HepG2 (cell line): ENCODE measurements around the gene CLEC16A. TPM values are rescaled to one million over a fixed set of nuclear protein-coding genes. Genes with fewer than 3 reads are reported as not detected.

Source experiments
- ATAC-seq: fragments of 200-7000 bp; cut with Tn5 transposase; 3 replicates; pipeline ENCODE4 v1.9.1; 2020; ENCODE audit warnings: mild to moderate bottlenecking, moderate library complexity
- BruUV-seq: library from RNA; stranded (reverse); fragments of 400-500 nt; replicated peaks from 2 replicates; lab custom pipeline; 2021; lab: Mats Ljungman, UMichigan
- CTCF ChIA-PET: fragments of 300-600 bp; formaldehyde crosslinking; extraction: SDS; loops from one replicate; lab custom pipeline; 2021; ENCODE audit warnings: low total read pairs, inconsistent platforms, low intra/inter-chr PET ratio; lab: Yijun Ruan, JAX
- POLR2A ChIA-PET: fragments of 350-600 bp; sonication (Branson Sonifier 250); formaldehyde crosslinking; loops from one replicate; lab custom pipeline; 2020; ENCODE audit warnings: antibody characterized with exemption, inconsistent platforms; lab: Yijun Ruan, JAX
- DNase-seq: peaks from one replicate; pipeline ENCODE4 v3.0.0-alpha.2; 2015; ENCODE audit warnings: low spot score
- FAIRE-seq: peaks from 3 replicates; lab custom pipeline; 2011; peaks lifted over from hg19 to GRCh38; lab: Jason Lieb, UNC
- H2AFZ ChIP-seq: one replicate; pipeline ENCODE4 v1.6.1; 2011; ENCODE audit warnings: low read length, inconsistent platforms
- H3K27ac ChIP-seq: fragments of 300-600 bp; 3 replicates; pipeline ENCODE4 v1.8.0; 2011; ENCODE audit warnings: mixed run types, mild to moderate bottlenecking, mixed read lengths, low read length, inconsistent platforms; ENCODE audit not compliant: insufficient read depth; ENCODE audit errors: extremely low read length
- H3K27me3 ChIP-seq, 2 experiments: fragments of 200-600 bp in 1 of 2; 2 replicates in 1 of 2; 3 replicates in 1 of 2; pipeline versions ENCODE4 v1.6.0 to v1.8.0; 2011; ENCODE audit warnings: low read length in 2 of 2, mild to moderate bottlenecking in 2 of 2, moderate library complexity in 2 of 2, inconsistent platforms in 1 of 2; ENCODE audit not compliant: insufficient read depth in 2 of 2, control insufficient read depth in 1 of 2
- H3K36me3 ChIP-seq, 2 experiments: fragments of 200-600 bp in 1 of 2; replicated peaks in 1 of 2; 2 replicates in 1 of 2; 3 replicates in 1 of 2; pipeline versions ENCODE4 v1.5.1 to v1.8.0; 2011; ENCODE audit warnings: low read length in 2 of 2, inconsistent platforms in 1 of 2; ENCODE audit not compliant: insufficient read depth in 2 of 2, control insufficient read depth in 1 of 2
- H3K4me1 ChIP-seq: 2 replicates; pipeline ENCODE4 v1.5.1; 2012; ENCODE audit warnings: low read length, inconsistent platforms; ENCODE audit not compliant: insufficient read depth
- H3K4me2 ChIP-seq: 2 replicates; pipeline ENCODE4 v1.6.0; 2011; ENCODE audit warnings: low read depth, low read length, inconsistent platforms
- H3K4me3 ChIP-seq, 3 experiments: fragments of 200-600 bp in 1 of 3; sonication (generic), shearing (Covaris generic) in 1 of 3; replicated peaks in 1 of 3; 2 replicates each; pipeline ENCODE4 v1.5.1; 2011 to 2016; ENCODE audit warnings: low read length in 3 of 3, inconsistent platforms in 2 of 3, low read depth in 2 of 3, mild to moderate bottlenecking in 2 of 3, control low read depth in 1 of 3, mixed read lengths in 1 of 3; ENCODE audit not compliant: insufficient read depth in 1 of 3
- H3K79me2 ChIP-seq: one replicate; pipeline ENCODE4 v1.6.1; 2011; ENCODE audit warnings: low read length, inconsistent platforms; ENCODE audit not compliant: insufficient read depth
- H3K9ac ChIP-seq: 2 replicates; pipeline ENCODE4 v1.6.0; 2011; ENCODE audit warnings: mild to moderate bottlenecking, low read depth, low read length, inconsistent platforms; ENCODE audit not compliant: insufficient read depth
- H3K9me3 ChIP-seq: 2 replicates; pipeline ENCODE4 v1.5.1; 2012; ENCODE audit warnings: mild to moderate bottlenecking, low read length
- H4K20me1 ChIP-seq: 2 replicates; pipeline ENCODE4 v1.6.0; 2011; ENCODE audit warnings: inconsistent platforms, mild to moderate bottlenecking, low read length, moderate library complexity; ENCODE audit not compliant: insufficient read depth
- ATF1 ChIP-seq: IDR thresholded peaks from 2 replicates; pipeline ENCODE4 v1.6.1; 2016; ENCODE audit warnings: mild to moderate bottlenecking, control low read depth
- CCAR2 ChIP-seq: fragments of 200-400 bp; formaldehyde crosslinking; optimal IDR thresholded peaks from 2 replicates; pipeline ENCODE3; 2018; ENCODE audit warnings: low read depth, mild to moderate bottlenecking, low read length, moderate library complexity
- HCFC1 ChIP-seq: fragments of 150-350 bp; IDR thresholded peaks from 2 replicates; pipeline ENCODE4 v1.6.1; 2014; ENCODE audit warnings: low read depth, low read length
- MED1 ChIP-seq: sonication (generic); formaldehyde crosslinking; IDR thresholded peaks from 2 replicates; pipeline ENCODE4 v1.4.0; 2020; ENCODE audit warnings: missing genetic modification reagents
- MYC ChIP-seq: sonication (generic); formaldehyde crosslinking; IDR thresholded peaks from 2 replicates; pipeline ENCODE4 v1.9.0; 2021; ENCODE audit warnings: missing genetic modification reagents, borderline replicate concordance
- RARG ChIP-seq: sonication (generic); formaldehyde crosslinking; IDR thresholded peaks from 2 replicates; pipeline ENCODE4 v1.4.0; 2020; ENCODE audit warnings: low read depth, mild to moderate bottlenecking, missing genetic modification reagents
- SALL2 ChIP-seq: sonication (generic); formaldehyde crosslinking; IDR thresholded peaks from 2 replicates; pipeline ENCODE4 v1.8.1; 2023; ENCODE audit warnings: mild to moderate bottlenecking, missing genetic modification reagents, inconsistent platforms
- ZFY ChIP-seq: sonication (generic); formaldehyde crosslinking; IDR thresholded peaks from 2 replicates; pipeline ENCODE4 v1.4.0; 2020; ENCODE audit warnings: missing genetic modification reagents
- ZNF143 ChIP-seq: sonication (generic); formaldehyde crosslinking; IDR thresholded peaks from 2 replicates; pipeline ENCODE4 v1.4.0; 2020; ENCODE audit warnings: missing genetic modification reagents
- ZNF605 ChIP-seq: sonication (generic); formaldehyde crosslinking; IDR thresholded peaks from 2 replicates; pipeline ENCODE4 v1.8.0; 2022; ENCODE audit warnings: mild to moderate bottlenecking, missing genetic modification reagents
- ZZZ3 ChIP-seq: sonication (generic); formaldehyde crosslinking; IDR thresholded peaks from 2 replicates; pipeline ENCODE4 v1.4.0; 2020; ENCODE audit warnings: missing genetic modification reagents, mild to moderate bottlenecking, borderline replicate concordance
- WGBS: methylation state at CpG from one replicate; pipeline ENCODE4 v1.1.6; 2017; ENCODE audit warnings: low lambda C conversion rate; 5-methylcytosine and 5-hydroxymethylcytosine counted together
- in situ Hi-C: cut with HindIII; loops from 2 replicates; pipeline ENCODE4 v1.10.0; 2017; ENCODE audit warnings: low pct_unique_long_range_greater_than_20kb; ENCODE audit not compliant: extremely low pct_ligation_motif_present
- intact Hi-C: fragments of 100-400 bp; cut with micrococcal nuclease; formaldehyde crosslinking; loops from one replicate; pipeline ENCODE4 v1.10.0; 2022; ENCODE audit not compliant: unreplicated experiment
- polyA plus RNA-seq, 8 experiments: library from polyadenylated mRNA; depleted of rRNA in 3 of 8; stranded (reverse) in 7 of 8; unstranded in 1 of 8; fragments of >200 nt; fragmentation: Illumina TruSeq in 4 of 8; extraction: Trizol in 4 of 8; gene quantifications; 2 replicates each; pipeline versions ENCODE4 v1.2.1 to v1.2.3, GENCODE V29; 2011 to 2016; ENCODE audit warnings: low read depth in 4 of 8, missing spikeins in 1 of 8, mixed read lengths in 1 of 8; ENCODE audit not compliant: insufficient read depth in 1 of 8
- total RNA-seq, 5 experiments: library from RNA; depleted of rRNA; stranded (reverse); fragments of >200 nt; fragmentation: Illumina TruSeq; extraction: Trizol; gene quantifications; 2 replicates each; pipeline ENCODE4 v1.2.3, GENCODE V29; 2016; ENCODE audit warnings: low read depth in 1 of 5

Gene CLEC16A
- total and polyA plus RNA-seq, 2 of the 13 experiments (the other 11 are each of a cell fraction or from before 2014, with no cell fraction given), result 8.5 to 10.3 TPM

DNA sequence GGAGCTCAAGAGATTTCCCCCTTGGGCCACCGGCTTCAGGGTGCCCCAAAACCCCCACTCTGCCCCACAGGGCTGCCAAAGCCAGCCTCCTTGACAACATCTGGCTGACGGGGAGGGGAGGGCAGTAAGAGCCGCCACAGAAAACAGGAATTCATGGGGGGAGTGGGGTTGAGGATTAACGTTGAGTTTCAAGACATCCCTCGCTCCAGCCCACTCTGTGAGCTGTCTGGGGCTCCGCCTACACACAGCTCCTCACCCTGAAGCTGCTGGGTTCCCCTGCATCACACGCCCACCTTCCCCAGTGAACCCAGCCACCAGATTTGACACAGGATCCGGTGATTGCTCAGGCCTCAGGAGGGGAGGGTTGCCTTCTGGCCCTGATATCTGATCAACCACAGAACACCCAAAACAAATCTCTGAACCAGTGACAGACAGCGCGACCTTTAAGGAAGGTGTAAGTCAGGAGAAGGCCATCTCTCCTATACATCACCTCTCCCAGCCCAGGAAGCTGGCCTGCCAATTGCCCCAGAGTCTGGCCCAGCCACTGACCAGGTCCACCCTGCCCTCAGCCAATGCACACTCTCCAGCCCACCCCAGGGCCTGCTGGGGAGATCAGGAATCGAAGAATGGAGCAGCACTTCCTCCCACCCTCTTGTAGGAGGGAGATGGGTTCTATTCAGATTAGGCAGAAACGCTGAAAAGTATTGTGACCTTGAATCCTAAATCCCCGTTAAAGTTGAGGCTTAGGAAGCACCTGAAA, 132.1 kb downstream of the CLEC16A start:
- 91% methylated on average over 13 of the region's 13 CpGs for WGBS
- POLR2A ChIA-PET, result no interaction called here
- Histone ChIP-seq H3K9ac (no peak overlapping the region), H3K27ac (no peak overlapping the region)
- TF ChIP-seq ZZZ3, result no peak
- TF ChIP-seq ZNF605, result no peak
- no peak for TF ChIP-seq MED1 (CRISPR knock-in tag)
- no peak for TF ChIP-seq ATF1
- no peak for TF ChIP-seq RARG
- TF ChIP-seq ZFY, result no peak
- TF ChIP-seq HCFC1, result no peak
- no peak for TF ChIP-seq ZNF143
- no peak for TF ChIP-seq SALL2 (CRISPR knock-in tag)
- no peak for TF ChIP-seq MYC (CRISPR knock-in tag)
- TF ChIP-seq CCAR2, result no peak
- TF ChIP-seq, all 625 proteins: peak for 0
- FAIRE-seq, result no peak
- intact Hi-C loops (no loop called here), in situ Hi-C loops (no loop called here)
- no peaks in the 10 kb centered on the region for H3K9me3 ChIP-seq
- H3K27me3 ChIP-seq, result no peaks in the 10 kb centered on the region
- no peak for DNase-seq
- H3K4me3 ChIP-seq, result no peak overlapping the region
- no peaks in the 10 kb centered on the region for H3K79me2 ChIP-seq
- H2AFZ ChIP-seq, result no peak overlapping the region
- peaks cover 21% of the 10 kb centered on the region for H3K4me1 ChIP-seq
- CTCF ChIA-PET, result no interaction called here
- no peaks in the 10 kb centered on the region for H4K20me1 ChIP-seq
- no TSS peak for BruUV-seq
- H3K36me3 ChIP-seq, result peaks cover 0 to 2% of the 10 kb centered on the region in 2 experiments; a peak in 1 of 5 replicates
- no peak overlapping the region for H3K4me2 ChIP-seq
- ATAC-seq, result no peak
